Keratinocyte (primary cell): Measurements from ENCODE around the gene ORC2. TPM values are rescaled to one million over a fixed set of nuclear protein-coding genes. Genes with fewer than 3 reads are reported as not detected.

Source experiments
- DNase-seq: peaks from one replicate; pipeline ENCODE4 v3.0.0-alpha.2; 2011; ENCODE audit warnings: low read depth, missing footprints, low spot score
- FAIRE-seq: peaks from 2 replicates; lab custom pipeline; 2011; peaks lifted over from hg19 to GRCh38; lab: Jason Lieb, UNC
- H2AFZ ChIP-seq: 2 replicates; pipeline ENCODE4 v1.6.0; 2012; ENCODE audit warnings: low read length, control low read depth, inconsistent platforms; ENCODE audit not compliant: control insufficient read depth
- H3K27ac ChIP-seq: 2 replicates; pipeline ENCODE4 v1.5.1; 2011; ENCODE audit warnings: low read length; ENCODE audit not compliant: control insufficient read depth, insufficient read depth
- H3K27me3 ChIP-seq: 3 replicates; pipeline ENCODE4 v1.6.0; 2011; ENCODE audit warnings: low read length; ENCODE audit not compliant: control insufficient read depth, insufficient read depth; ENCODE audit errors: extremely low read depth
- H3K36me3 ChIP-seq, 2 experiments: 2 replicates in 1 of 2; 3 replicates in 1 of 2; pipeline ENCODE4 v1.5.1; 2011; ENCODE audit warnings: low read length in 2 of 2, mild to moderate bottlenecking in 1 of 2; ENCODE audit not compliant: control insufficient read depth in 2 of 2, insufficient read depth in 2 of 2; ENCODE audit errors: extremely low read depth in 1 of 2
- H3K4me1 ChIP-seq: 3 replicates; pipeline ENCODE4 v1.5.1; 2011; ENCODE audit warnings: low read length; ENCODE audit not compliant: control insufficient read depth, insufficient read depth; ENCODE audit errors: extremely low read depth
- H3K4me2 ChIP-seq: 3 replicates; pipeline ENCODE4 v1.6.0; 2011; ENCODE audit warnings: low read depth, low read length; ENCODE audit not compliant: control insufficient read depth, insufficient read depth; ENCODE audit errors: extremely low read depth
- H3K4me3 ChIP-seq, 3 experiments: fragments of 200-600 bp in 1 of 3; sonication (generic) in 1 of 3; 2 replicates in 2 of 3; 3 replicates in 1 of 3; pipeline ENCODE4 v1.5.1; 2011 to 2016; ENCODE audit warnings: low read length in 3 of 3, mild to moderate bottlenecking in 3 of 3, control low read depth in 2 of 3, inconsistent platforms in 1 of 3, low read depth in 1 of 3, mixed read lengths in 1 of 3, mixed run types in 1 of 3, moderate library complexity in 1 of 3; ENCODE audit not compliant: control insufficient read depth in 2 of 3, insufficient read depth in 2 of 3; ENCODE audit errors: extremely low read depth in 1 of 3
- H3K79me2 ChIP-seq: 2 replicates; pipeline ENCODE4 v1.6.0; 2012; ENCODE audit warnings: low read length; ENCODE audit not compliant: control insufficient read depth, insufficient read depth
- H3K9ac ChIP-seq: 3 replicates; pipeline ENCODE4 v1.6.0; 2011; ENCODE audit warnings: low read length; ENCODE audit not compliant: control insufficient read depth, insufficient read depth; ENCODE audit errors: extremely low read depth
- H3K9me1 ChIP-seq: 3 replicates; pipeline ENCODE4 v1.6.0; 2011; ENCODE audit warnings: low read length; ENCODE audit not compliant: control insufficient read depth, insufficient read depth; ENCODE audit errors: extremely low read depth
- H3K9me3 ChIP-seq: 2 replicates; pipeline ENCODE4 v1.5.1; 2012; ENCODE audit warnings: low read depth, low read length; ENCODE audit not compliant: control insufficient read depth
- H4K20me1 ChIP-seq: 3 replicates; pipeline ENCODE4 v1.6.0; 2011; ENCODE audit warnings: low read length; ENCODE audit not compliant: control insufficient read depth, insufficient read depth; ENCODE audit errors: extremely low read depth
- CTCF ChIP-seq, 3 experiments: IDR thresholded peaks in 1 of 3; conservative IDR thresholded peaks in 1 of 3; optimal IDR thresholded peaks in 1 of 3; 2 replicates in 2 of 3; 3 replicates in 1 of 3; pipeline versions ENCODE3 to v1.5.1; 2011; ENCODE audit warnings: low read length in 3 of 3, mild to moderate bottlenecking in 3 of 3, moderate library complexity in 2 of 3, control low read depth in 1 of 3, inconsistent platforms in 1 of 3; ENCODE audit not compliant: insufficient read depth in 2 of 3; ENCODE audit errors: extremely low read depth in 1 of 3
- EZH2 ChIP-seq: IDR thresholded peaks from one replicate; pipeline ENCODE4 v1.6.1; 2012; ENCODE audit warnings: inconsistent platforms, mild to moderate bottlenecking, low read length, moderate library complexity
- dilution Hi-C: fragments of 300-500 bp; cut with MboI; formaldehyde crosslinking; loops from one replicate; pipeline ENCODE4 v1.7.0; 2020; ENCODE audit warnings: low sequenced_read_pairs; ENCODE audit not compliant: extremely low pct_ligation_motif_present
- polyA plus RNA-seq, 5 experiments: library from polyadenylated mRNA; depleted of rRNA in 3 of 5; stranded (reverse) in 3 of 5; stranded (forward) in 1 of 5; unstranded in 1 of 5; fragments of >200 nt; gene quantifications; 1 replicate in 1 of 5; 2 replicates in 3 of 5; 3 replicates in 1 of 5; pipeline versions ENCODE4 v1.2.1 to v1.2.3, GENCODE V29; 2011 to 2012; ENCODE audit warnings: missing spikeins in 2 of 5, low read depth in 1 of 5, low replicate concordance in 1 of 5

Gene ORC2
- polyA plus RNA-seq, 1 donor (not counting 4 experiments of a cell fraction or from before 2014, with no cell fraction given): 13.5 TPM

GRCh38 chr2:200962811-200963123 lies 693 bp downstream of the ORC2 start:
- no peaks in the 10 kb centered on the region for H4K20me1 ChIP-seq
- FAIRE-seq: peak; percentile 29
- peaks cover 56% of the 10 kb centered on the region for H3K79me2 ChIP-seq
- H3K27ac ChIP-seq: peak overlapping the region; percentile 89
- peak overlapping the region; percentile 90 to 100 (median 99) for H3K4me3 ChIP-seq
- no peak for DNase-seq
- H3K4me2 ChIP-seq: peak overlapping the region; percentile 97
- no peak for TF ChIP-seq EZH2
- no peak for TF ChIP-seq CTCF (optimal IDR thresholded peaks at IDR 0.05 in 1 of 3, IDR thresholded peaks at IDR 0.05 in 1 of 3, conservative IDR thresholded peaks at IDR 0.05 in 1 of 3; ENCODE audit: extremely low read depth in 1 of 3, insufficient read depth in 2 of 3, low read length in 3 of 3)
- H3K27me3 ChIP-seq: no peaks in the 10 kb centered on the region
- dilution Hi-C loops: no loop called here
- H2AFZ ChIP-seq: peak overlapping the region; percentile 96
- H3K9ac ChIP-seq: peak overlapping the region; percentile 93
- peaks cover 35% of the 10 kb centered on the region for H3K4me1 ChIP-seq
- peaks cover 1 to 7% of the 10 kb centered on the region in 2 experiments for H3K36me3 ChIP-seq
- H3K9me1 ChIP-seq: no peaks in the 10 kb centered on the region
- no peaks in the 10 kb centered on the region for H3K9me3 ChIP-seq

- no peak overlapping the region for H3K9ac ChIP-seq
- H3K9me3 ChIP-seq: no peaks in the 10 kb centered on the region
- peaks cover 1 to 7% of the 10 kb centered on the region in 2 experiments for H3K36me3 ChIP-seq
- peaks cover 56% of the 10 kb centered on the region for H3K79me2 ChIP-seq
- no peaks in the 10 kb centered on the region for H4K20me1 ChIP-seq
- no peak for DNase-seq
- peaks cover 26% of the 10 kb centered on the region for H3K4me1 ChIP-seq
- no peak for FAIRE-seq
- no peaks in the 10 kb centered on the region for H3K27me3 ChIP-seq
- H3K4me2 ChIP-seq: peak overlapping the region; percentile 97
- H3K27ac ChIP-seq: no peak overlapping the region
- H2AFZ ChIP-seq: no peak overlapping the region
- H3K4me3 ChIP-seq: peak overlapping the region in 1 of 3 experiments; percentile 99
- dilution Hi-C loops: no loop called here
- TF ChIP-seq EZH2: no peak
- no peak for TF ChIP-seq CTCF (optimal IDR thresholded peaks at IDR 0.05 in 1 of 3, IDR thresholded peaks at IDR 0.05 in 1 of 3, conservative IDR thresholded peaks at IDR 0.05 in 1 of 3; ENCODE audit: extremely low read depth in 1 of 3, insufficient read depth in 2 of 3, low read length in 3 of 3)
- no peaks in the 10 kb centered on the region for H3K9me1 ChIP-seq
Observed at GRCh38 chr2:200961674-200962073, 1.8 kb downstream of the ORC2 start.
